Measurements from ENCODE around the gene CDK10.

- no peak for TF ChIP-seq POLR2A (IDR thresholded peaks at IDR 0.05)
- no peak for TF ChIP-seq CTCF (IDR thresholded peaks at IDR 0.05)
- TF ChIP-seq POLR2AphosphoS5 (IDR thresholded peaks at IDR 0.05): no peak
Observed at GRCh38 chr16:89653656-89654295, 32.7 kb upstream of the CDK10 start.

Data from suprapubic skin (tissue), 4 donors.